Prostate gland (tissue), 2 donors: Measurements from ENCODE around the gene SLC5A8. TPM values are rescaled to one million over a fixed set of nuclear protein-coding genes. Genes with fewer than 3 reads are reported as not detected.
"Not testable (repeated sequence)": the region's sequence is repeated elsewhere in the genome, so short reads cannot be mapped to it uniquely, and the experiment has no call there.

Experiments
- DNase-seq: peaks from one replicate; pipeline ENCODE4 v3.0.0-alpha.2; 2019; ENCODE audit warnings: low spot score
- H3K27ac ChIP-seq, 2 donors: fragments of 200-600 bp; sonication (generic); 2 replicates each; pipeline ENCODE4 v1.5.1; 2017 to 2019
- H3K27me3 ChIP-seq: fragments of 200-600 bp; sonication (generic); replicated peaks from 2 replicates; pipeline ENCODE4 v1.5.1; 2019; ENCODE audit not compliant: insufficient read depth
- H3K36me3 ChIP-seq, 2 donors: fragments of 200-600 bp; sonication (generic); 1 replicate in 1 of 2; 2 replicates in 1 of 2; pipeline versions ENCODE4 v1.5.1 to v1.8.1; 2017 to 2019
- H3K4me1 ChIP-seq: fragments of 200-600 bp; sonication (generic); replicated peaks from 2 replicates; pipeline ENCODE4 v1.5.1; 2019
- H3K4me3 ChIP-seq, 2 donors: fragments of 200-600 bp; sonication (generic); 2 replicates each; pipeline ENCODE4 v1.5.1; 2017 to 2019
- H3K9me3 ChIP-seq: fragments of 200-600 bp; sonication (generic); 2 replicates; pipeline ENCODE4 v1.5.1; 2017
- POLR2A ChIP-seq: fragments of 450-650 bp; IDR thresholded peaks from one replicate; pipeline ENCODE4 v1.6.1; 2016; ENCODE audit warnings: antibody characterized with exemption, mild to moderate bottlenecking
- POLR2AphosphoS5 ChIP-seq: sonication (generic); formaldehyde crosslinking; IDR thresholded peaks from one replicate; pipeline ENCODE4 v1.6.1; 2017; ENCODE audit warnings: antibody characterized with exemption
- WGBS: methylation state at CpG from one replicate; pipeline ENCODE4 v1.1.5; 2018; 5-methylcytosine and 5-hydroxymethylcytosine counted together
- intact Hi-C: fragments of 100-400 bp; cut with DNase I; formaldehyde crosslinking; loops from one replicate; pipeline ENCODE4 v1.14.2; 2022
- total RNA-seq, 2 donors: library from RNA; depleted of rRNA; stranded (reverse); fragments of >200 nt; gene quantifications; one replicate each; pipeline ENCODE4 v1.1.0, GENCODE V29; 2016
- TF ChIP-seq, protein P1 (sequence below), 4 experiments: fragments of 200-600 bp in 2 of 4; fragments of 450-650 bp in 2 of 4; sonication (generic) in 2 of 4; IDR thresholded peaks; 1 replicate in 3 of 4; 2 replicates in 1 of 4; pipeline ENCODE4 v1.5.1; 2016 to 2019; ENCODE audit warnings: antibody characterized with exemption in 4 of 4, mild to moderate bottlenecking in 2 of 4, moderate library complexity in 2 of 4

SLC5A8 gene
- total RNA-seq, 2 donors from 2014 or later: 0.51 to 5.6 TPM

GRCh38 chr12:101165319-101165718 lies 44.7 kb downstream of the SLC5A8 start:
- WGBS: 50% methylated on average over 4 of the region's 4 CpGs
- no peak for TF ChIP-seq POLR2A
- TF ChIP-seq, protein P1, sequence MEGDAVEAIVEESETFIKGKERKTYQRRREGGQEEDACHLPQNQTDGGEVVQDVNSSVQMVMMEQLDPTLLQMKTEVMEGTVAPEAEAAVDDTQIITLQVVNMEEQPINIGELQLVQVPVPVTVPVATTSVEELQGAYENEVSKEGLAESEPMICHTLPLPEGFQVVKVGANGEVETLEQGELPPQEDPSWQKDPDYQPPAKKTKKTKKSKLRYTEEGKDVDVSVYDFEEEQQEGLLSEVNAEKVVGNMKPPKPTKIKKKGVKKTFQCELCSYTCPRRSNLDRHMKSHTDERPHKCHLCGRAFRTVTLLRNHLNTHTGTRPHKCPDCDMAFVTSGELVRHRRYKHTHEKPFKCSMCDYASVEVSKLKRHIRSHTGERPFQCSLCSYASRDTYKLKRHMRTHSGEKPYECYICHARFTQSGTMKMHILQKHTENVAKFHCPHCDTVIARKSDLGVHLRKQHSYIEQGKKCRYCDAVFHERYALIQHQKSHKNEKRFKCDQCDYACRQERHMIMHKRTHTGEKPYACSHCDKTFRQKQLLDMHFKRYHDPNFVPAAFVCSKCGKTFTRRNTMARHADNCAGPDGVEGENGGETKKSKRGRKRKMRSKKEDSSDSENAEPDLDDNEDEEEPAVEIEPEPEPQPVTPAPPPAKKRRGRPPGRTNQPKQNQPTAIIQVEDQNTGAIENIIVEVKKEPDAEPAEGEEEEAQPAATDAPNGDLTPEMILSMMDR (IDR thresholded peaks at IDR 0.05): no peak
- no peak for TF ChIP-seq POLR2AphosphoS5
- intact Hi-C loops: no loop called here
- H3K27me3 ChIP-seq: no peaks in the 10 kb centered on the region
- H3K9me3 ChIP-seq: no peaks in the 10 kb centered on the region
- no peaks in the 10 kb centered on the region for H3K4me1 ChIP-seq
- H3K27ac ChIP-seq: no peak overlapping the region
- no peaks in the 10 kb centered on the region for H3K36me3 ChIP-seq
- no peak overlapping the region for H3K4me3 ChIP-seq
- no peak for DNase-seq

DNA sequence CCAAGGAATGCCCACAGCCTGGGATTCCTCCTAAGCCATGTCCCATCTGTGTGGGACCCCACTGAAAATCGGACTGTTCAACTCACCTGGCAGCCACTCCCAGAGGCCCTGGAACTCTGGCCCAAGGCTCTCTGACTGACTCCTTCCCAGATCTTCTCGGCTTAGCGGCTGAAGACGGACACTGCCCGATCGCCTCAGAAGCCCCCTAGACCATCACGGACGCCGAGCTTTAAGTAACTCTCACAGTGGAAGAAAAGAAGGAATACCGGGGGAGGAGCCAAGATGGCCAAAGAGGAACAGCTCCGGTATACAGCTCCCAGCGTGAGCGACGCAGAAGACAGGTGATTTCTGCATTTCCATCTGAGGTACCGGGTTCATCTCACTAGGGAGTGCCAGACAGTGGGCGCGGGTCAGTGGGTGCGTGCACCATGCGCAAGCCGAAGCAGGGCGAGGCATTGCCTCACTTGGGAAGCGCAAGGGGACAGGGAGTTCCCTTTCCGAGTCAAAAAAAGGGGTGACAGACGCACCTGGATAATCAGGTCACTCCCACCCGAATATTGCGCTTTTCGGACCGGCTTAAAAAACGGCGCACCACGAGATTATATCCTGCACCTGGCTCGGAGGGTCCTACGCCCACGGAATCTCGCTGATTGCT lies 64.1 kb downstream of the SLC5A8 start:
- H3K4me1 ChIP-seq, DNase-seq, H3K4me3 ChIP-seq, intact Hi-C loops, H3K36me3 ChIP-seq, H3K9me3 ChIP-seq, H3K27me3 ChIP-seq, H3K27ac ChIP-seq: not testable (repeated sequence)
- 87% methylated on average over 35 of the region's 35 CpGs for WGBS

GRCh38 chr12:101127521-101128219 lies 82.4 kb downstream of the SLC5A8 start:
- Histone ChIP-seq H3K27ac (no peak overlapping the region), H3K36me3 (no peaks in the 10 kb centered on the region), H3K9me3 (no peaks in the 10 kb centered on the region), H3K4me3 (no peak overlapping the region), H3K4me1 (no peaks in the 10 kb centered on the region), H3K27me3 (no peaks in the 10 kb centered on the region)
- no peak for DNase-seq
- intact Hi-C loops: no loop called here
- TF ChIP-seq POLR2A (no peak), POLR2AphosphoS5 (no peak)
- TF ChIP-seq, protein P1 (IDR thresholded peaks at IDR 0.05): no peak
- WGBS: 86% methylated on average over 6 of the region's 6 CpGs

- intact Hi-C loops: no loop called here
- TF ChIP-seq, protein P1 (IDR thresholded peaks at IDR 0.05): no peak
- no peak for TF ChIP-seq POLR2AphosphoS5
- TF ChIP-seq POLR2A: no peak
- Histone ChIP-seq H3K36me3 (no peaks in the 10 kb centered on the region), H3K27me3 (no peaks in the 10 kb centered on the region), H3K9me3 (no peaks in the 10 kb centered on the region), H3K4me1 (no peaks in the 10 kb centered on the region), H3K27ac (no peak overlapping the region), H3K4me3 (no peak overlapping the region)
- WGBS: 94% methylated on average over 2 of the region's 2 CpGs
- no peak for DNase-seq
Measured at GRCh38 chr12:101117842-101118241, 92.2 kb downstream of the SLC5A8 start.

GRCh38 chr12:101116911-101117310 lies 93.1 kb downstream of the SLC5A8 start:
- TF ChIP-seq, protein P1 (IDR thresholded peaks at IDR 0.05): no peak
- no peak for TF ChIP-seq POLR2A
- no peak for TF ChIP-seq POLR2AphosphoS5
- intact Hi-C loops: no loop called here
- 62% methylated on average over 4 of the region's 4 CpGs for WGBS
- H3K36me3 ChIP-seq: no peaks in the 10 kb centered on the region
- no peaks in the 10 kb centered on the region for H3K27me3 ChIP-seq
- H3K4me1 ChIP-seq: no peaks in the 10 kb centered on the region
- H3K27ac ChIP-seq: no peak overlapping the region
- H3K9me3 ChIP-seq: no peaks in the 10 kb centered on the region
- DNase-seq: no peak
- H3K4me3 ChIP-seq: no peak overlapping the region
